Stimulated activated effector memory CD8-positive, alpha-beta T cell treated with anti-CD3 and anti-CD28 coated beads, Interleukin-12 subunit alpha, Interleukin-12 subunit beta, amount 100 ng/mL, for 72 hours (primary cell): ENCODE results near the gene LBHD1.
"Not testable (repeated sequence)": the region's sequence is repeated elsewhere in the genome, so short reads cannot be mapped to it uniquely, and the experiment has no call there.

Experiments
- ATAC-seq: fragments of 150-1000 bp; cut with Tn5 transposase; 2 replicates; pipeline ENCODE4 v1.10.0; 2021
- DNase-seq, 2 donors: peaks; one replicate each; pipeline ENCODE4 v3.0.0; 2021 to 2022; ENCODE audit warnings: low spot score in 2 of 2
- H3K27ac Mint-ChIP-seq: one replicate; pipeline ENCODE4 v1.8.0; 2022; ENCODE audit warnings: mild to moderate bottlenecking, mixed read lengths
- H3K36me3 Mint-ChIP-seq: one replicate; pipeline ENCODE4 v1.8.0; 2022; ENCODE audit warnings: mild to moderate bottlenecking, mixed read lengths
- H3K4me1 Mint-ChIP-seq: one replicate; pipeline ENCODE4 v1.8.0; 2022; ENCODE audit warnings: mixed read lengths
- H3K4me3 Mint-ChIP-seq: one replicate; pipeline ENCODE4 v1.8.0; 2022; ENCODE audit warnings: mild to moderate bottlenecking, mixed read lengths
- H3K9me3 Mint-ChIP-seq: one replicate; pipeline ENCODE4 v1.8.0; 2022; ENCODE audit warnings: mixed read lengths

Gene LBHD1

GRCh38 chr11:62621567-62622470, 50.2 kb downstream of the LBHD1 start, which contains the start of gene B3GAT3:
Gene B3GAT3, minus strand, starts transcription at chr11:62621986. Its CDS starts 39 bp downstream, at chr11:62621947.
- ATAC-seq (peak; percentile 95), DNase-seq (peak; percentile 89 to 99)
- peaks cover 92% of the 10 kb centered on the region for H3K36me3 Mint-ChIP-seq
- H3K9me3 Mint-ChIP-seq: no peaks in the 10 kb centered on the region
- peak within 1 kb of the TSS; percentile 95 for H3K4me3 Mint-ChIP-seq
- H3K27ac Mint-ChIP-seq: peak within 1 kb of the TSS; percentile 96
- peaks cover 20% of the 10 kb centered on the region for H3K4me1 Mint-ChIP-seq

- ATAC-seq: no peak
- H3K36me3 Mint-ChIP-seq: peaks cover 91% of the 10 kb centered on the region
- peaks cover 20% of the 10 kb centered on the region for H3K4me1 Mint-ChIP-seq
- no peaks in the 10 kb centered on the region for H3K9me3 Mint-ChIP-seq
- DNase-seq: no peak
- peak overlapping the region; percentile 96 for H3K27ac Mint-ChIP-seq
- H3K4me3 Mint-ChIP-seq: peak overlapping the region; percentile 95
Observed at GRCh38 chr11:62621027-62621566, 51.0 kb downstream of the LBHD1 start.

DNA sequence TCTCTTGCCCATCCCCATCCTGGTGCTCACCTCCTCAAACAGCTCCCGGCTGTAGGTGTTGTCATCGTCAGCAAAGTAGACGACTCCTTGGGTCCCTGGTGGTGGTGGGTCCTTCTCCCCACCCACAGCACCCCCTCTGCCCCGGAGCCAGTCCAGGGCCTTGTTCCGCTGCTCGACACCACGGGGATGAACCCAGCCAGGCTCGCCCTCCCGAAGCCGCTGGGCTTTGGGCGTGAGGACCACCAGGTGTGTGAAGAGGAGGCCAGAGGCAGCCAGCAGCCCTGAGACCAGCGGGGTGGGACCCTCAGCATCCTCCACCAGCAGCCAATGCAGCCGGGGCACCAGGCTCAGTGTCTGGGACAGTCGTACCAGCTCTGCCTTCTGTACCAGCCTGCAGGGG, 55.1 kb downstream of the LBHD1 start:
- Mint-ChIP-seq H3K36me3 (peaks cover 80% of the 10 kb centered on the region), H3K4me1 (peaks cover 35% of the 10 kb centered on the region), H3K27ac (peak overlapping the region; percentile 86)
- DNase-seq, ATAC-seq, H3K4me3 Mint-ChIP-seq, H3K9me3 Mint-ChIP-seq: not testable (repeated sequence)

DNA sequence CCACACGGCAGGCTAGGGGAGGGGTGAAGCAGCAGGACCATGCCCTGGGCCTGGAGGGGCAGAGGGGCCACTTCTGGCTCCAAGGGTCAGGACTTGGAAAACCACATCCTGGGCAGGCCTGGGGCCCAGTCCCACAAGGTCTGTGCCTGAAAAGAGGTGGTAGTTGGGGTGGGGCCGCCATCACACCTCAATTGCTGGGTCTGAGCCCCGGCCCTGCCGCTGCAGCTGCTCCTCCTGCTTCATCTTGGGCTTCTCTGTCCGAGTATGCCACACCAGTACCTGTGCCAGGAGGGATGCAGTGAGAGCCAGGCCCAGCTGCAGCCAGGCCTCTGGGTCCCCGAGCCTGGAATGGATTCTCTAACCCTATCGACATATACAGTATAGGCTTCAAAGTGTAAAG, 56.5 kb downstream of the LBHD1 start:
- DNase-seq (no peak), ATAC-seq (no peak)
- peaks cover 39% of the 10 kb centered on the region for H3K4me1 Mint-ChIP-seq
- H3K36me3 Mint-ChIP-seq: peaks cover 80% of the 10 kb centered on the region
- H3K9me3 Mint-ChIP-seq: no peaks in the 10 kb centered on the region
- peak overlapping the region; percentile 86 for H3K27ac Mint-ChIP-seq
- no peak overlapping the region for H3K4me3 Mint-ChIP-seq

GRCh38 chr11:62614275-62614674, 57.8 kb downstream of the LBHD1 start:
- H3K4me1 Mint-ChIP-seq: peaks cover 46% of the 10 kb centered on the region
- H3K9me3 Mint-ChIP-seq: no peaks in the 10 kb centered on the region
- DNase-seq: no peak
- H3K27ac Mint-ChIP-seq: peak overlapping the region; percentile 86
- H3K36me3 Mint-ChIP-seq: peaks cover 77% of the 10 kb centered on the region
- peak; percentile 31 for ATAC-seq
- H3K4me3 Mint-ChIP-seq: peak overlapping the region; percentile 52

DNA sequence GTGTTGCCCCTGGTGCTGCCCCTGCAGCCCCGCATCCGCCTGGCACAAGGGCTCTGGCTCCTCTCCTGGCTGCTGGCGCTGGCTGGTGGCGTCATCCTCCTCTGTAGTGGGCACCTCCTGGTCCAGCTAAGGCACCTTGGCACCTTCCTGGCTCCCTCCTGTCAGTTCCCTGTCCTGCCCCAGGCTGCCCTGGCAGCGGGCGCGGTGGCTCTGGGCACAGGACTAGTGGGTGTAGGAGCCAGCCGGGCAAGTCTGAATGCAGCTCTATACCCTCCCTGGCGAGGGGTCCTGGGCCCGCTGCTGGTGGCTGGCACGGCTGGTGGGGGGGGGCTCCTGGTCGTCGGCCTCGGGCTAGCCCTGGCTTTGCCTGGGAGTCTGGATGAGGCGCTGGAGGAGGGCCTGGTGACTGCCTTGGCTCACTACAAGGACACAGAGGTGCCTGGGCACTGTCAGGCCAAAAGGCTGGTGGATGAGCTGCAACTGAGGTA, 58.7 kb downstream of the LBHD1 start:
- Mint-ChIP-seq H3K36me3 (peaks cover 77% of the 10 kb centered on the region), H3K27ac (peak overlapping the region; percentile 86), H3K4me3 (peak overlapping the region; percentile 52), H3K4me1 (peaks cover 54% of the 10 kb centered on the region), H3K9me3 (no peaks in the 10 kb centered on the region)
- ATAC-seq: no peak
- no peak for DNase-seq
